GM19025 (cell line): ENCODE data around the gene PSMA3.

Source experiments
- ATAC-seq: cut with Tn5 transposase; IDR thresholded peaks from one replicate; pipeline ENCODE4 v1.9.1; 2021; ENCODE audit warnings: mild to moderate bottlenecking, low read depth, moderate library complexity; ENCODE audit not compliant: unreplicated experiment

The PSMA3 gene

GRCh38 chr14:58265401-58265800, 20.8 kb downstream of the PSMA3 start:
- no peak for ATAC-seq

- no peak for ATAC-seq
These were observed 26.0 kb downstream of the PSMA3 start for GRCh38 chr14:58270628-58271027.

- no peak for ATAC-seq
These were observed 28.1 kb downstream of the PSMA3 start for GRCh38 chr14:58272588-58273372.

GRCh38 chr14:58274881-58275280, 30.2 kb downstream of the PSMA3 start:
- no peak for ATAC-seq

GRCh38 chr14:58275527-58276190, 31.0 kb downstream of the PSMA3 start:
- no peak for ATAC-seq

- no peak for ATAC-seq
These were observed 31.6 kb downstream of the PSMA3 start for GRCh38 chr14:58276208-58276607.

GRCh38 chr14:58278177-58278576, 33.5 kb downstream of the PSMA3 start:
- ATAC-seq: no peak

GRCh38 chr14:58280954-58281787, 36.5 kb downstream of the PSMA3 start:
- no peak for ATAC-seq

- no peak for ATAC-seq
These were observed 37.3 kb downstream of the PSMA3 start for GRCh38 chr14:58281969-58282368.

- ATAC-seq: no peak
These were observed 38.4 kb downstream of the PSMA3 start for GRCh38 chr14:58282925-58283593.

GRCh38 chr14:58283730-58284129, 39.1 kb downstream of the PSMA3 start:
- no peak for ATAC-seq

GRCh38 chr14:58285132-58285531, 40.5 kb downstream of the PSMA3 start:
- no peak for ATAC-seq

- no peak for ATAC-seq
These were observed 43.0 kb downstream of the PSMA3 start for GRCh38 chr14:58287607-58288042.

- ATAC-seq: no peak
These were observed 43.6 kb downstream of the PSMA3 start for GRCh38 chr14:58288106-58288792.

GRCh38 chr14:58291646-58292045, 47.0 kb downstream of the PSMA3 start:
- ATAC-seq: no peak

GRCh38 chr14:58292187-58292586, 47.5 kb downstream of the PSMA3 start:
- no peak for ATAC-seq

GRCh38 chr14:58294201-58294600, 49.6 kb downstream of the PSMA3 start:
- ATAC-seq: no peak

- no peak for ATAC-seq
These were observed 52.1 kb downstream of the PSMA3 start for GRCh38 chr14:58296726-58297125.

GRCh38 chr14:58297412-58297761, 52.7 kb downstream of the PSMA3 start:
- no peak for ATAC-seq
